Cardiac muscle cell (in vitro differentiated cells and primary cell): ENCODE results near the gene NYAP1. TPM values are rescaled to one million over a fixed set of nuclear protein-coding genes. Genes with fewer than 3 reads are reported as not detected.
"Not testable (repeated sequence)": the region's sequence is repeated elsewhere in the genome, so short reads cannot be mapped to it uniquely, and the experiment has no call there.

ENCODE experiments used
- DNase-seq, 2 donors: peaks; one replicate each; pipeline versions ENCODE4 v3.0.0 to v3.0.0-alpha.2; 2010 to 2017; ENCODE audit warnings: low read depth in 1 of 2, low spot score in 1 of 2
- H3K27ac ChIP-seq: fragments of 200-600 bp; sonication (generic); 2 replicates; pipeline ENCODE4 v1.5.1; 2016
- H3K27me3 ChIP-seq: fragments of 200-600 bp; sonication (generic); 2 replicates; pipeline ENCODE4 v1.6.0; 2016; ENCODE audit warnings: control low read depth
- H3K36me3 ChIP-seq: fragments of 200-600 bp; sonication (generic); 2 replicates; pipeline ENCODE4 v1.5.1; 2016; ENCODE audit warnings: control low read depth
- H3K4me1 ChIP-seq: fragments of 200-600 bp; sonication (generic); 2 replicates; pipeline ENCODE4 v1.8.1; 2017; ENCODE audit warnings: low read depth, mild to moderate bottlenecking, mixed run types
- H3K4me3 ChIP-seq: fragments of 200-600 bp; sonication (generic); 2 replicates; pipeline ENCODE4 v1.5.1; 2016; ENCODE audit warnings: mild to moderate bottlenecking
- H3K9me3 ChIP-seq: fragments of 200-600 bp; sonication (generic); 2 replicates; pipeline ENCODE4 v1.5.1; 2017; ENCODE audit warnings: low read depth, mild to moderate bottlenecking, control low read depth
- polyA plus RNA-seq: library from polyadenylated mRNA; unstranded; fragments of >200 nt; fragmentation: Nextera tagmentation; extraction: Ambion mirVana; gene quantifications from 2 replicates; pipeline ENCODE4 v1.2.1, GENCODE V29; 2016
- total RNA-seq: library from RNA; depleted of rRNA; stranded (reverse); fragments of >200 nt; gene quantifications from 2 replicates; pipeline ENCODE4 v1.2.3, GENCODE V29; 2016
- TF ChIP-seq, protein P1 (sequence below): IDR thresholded peaks from 2 replicates; pipeline ENCODE4 v1.5.1; 2012; ENCODE audit warnings: low read depth, mild to moderate bottlenecking, low read length

NYAP1 gene
- total and polyA plus RNA-seq, 2 experiments from 2014 or later, result 0.06 to 13.0 TPM

GRCh38 chr7:100446040-100446439, 37.7 kb upstream of the NYAP1 start:
- H3K4me3 ChIP-seq, result no peak overlapping the region
- H3K36me3 ChIP-seq, result no peaks in the 10 kb centered on the region
- no peaks in the 10 kb centered on the region for H3K9me3 ChIP-seq
- DNase-seq, result peak in 1 of 2 donors; percentile 62
- H3K27ac ChIP-seq, result no peak overlapping the region
- TF ChIP-seq, protein P1, sequence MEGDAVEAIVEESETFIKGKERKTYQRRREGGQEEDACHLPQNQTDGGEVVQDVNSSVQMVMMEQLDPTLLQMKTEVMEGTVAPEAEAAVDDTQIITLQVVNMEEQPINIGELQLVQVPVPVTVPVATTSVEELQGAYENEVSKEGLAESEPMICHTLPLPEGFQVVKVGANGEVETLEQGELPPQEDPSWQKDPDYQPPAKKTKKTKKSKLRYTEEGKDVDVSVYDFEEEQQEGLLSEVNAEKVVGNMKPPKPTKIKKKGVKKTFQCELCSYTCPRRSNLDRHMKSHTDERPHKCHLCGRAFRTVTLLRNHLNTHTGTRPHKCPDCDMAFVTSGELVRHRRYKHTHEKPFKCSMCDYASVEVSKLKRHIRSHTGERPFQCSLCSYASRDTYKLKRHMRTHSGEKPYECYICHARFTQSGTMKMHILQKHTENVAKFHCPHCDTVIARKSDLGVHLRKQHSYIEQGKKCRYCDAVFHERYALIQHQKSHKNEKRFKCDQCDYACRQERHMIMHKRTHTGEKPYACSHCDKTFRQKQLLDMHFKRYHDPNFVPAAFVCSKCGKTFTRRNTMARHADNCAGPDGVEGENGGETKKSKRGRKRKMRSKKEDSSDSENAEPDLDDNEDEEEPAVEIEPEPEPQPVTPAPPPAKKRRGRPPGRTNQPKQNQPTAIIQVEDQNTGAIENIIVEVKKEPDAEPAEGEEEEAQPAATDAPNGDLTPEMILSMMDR, result no peak
- peaks cover 2% of the 10 kb centered on the region for H3K4me1 ChIP-seq
- H3K27me3 ChIP-seq, result no peaks in the 10 kb centered on the region

- DNase-seq, H3K27me3 ChIP-seq, H3K4me1 ChIP-seq, H3K4me3 ChIP-seq, H3K9me3 ChIP-seq, H3K36me3 ChIP-seq, H3K27ac ChIP-seq: not testable (repeated sequence)
Measured at GRCh38 chr7:100447363-100447762, 36.4 kb upstream of the NYAP1 start.

DNA sequence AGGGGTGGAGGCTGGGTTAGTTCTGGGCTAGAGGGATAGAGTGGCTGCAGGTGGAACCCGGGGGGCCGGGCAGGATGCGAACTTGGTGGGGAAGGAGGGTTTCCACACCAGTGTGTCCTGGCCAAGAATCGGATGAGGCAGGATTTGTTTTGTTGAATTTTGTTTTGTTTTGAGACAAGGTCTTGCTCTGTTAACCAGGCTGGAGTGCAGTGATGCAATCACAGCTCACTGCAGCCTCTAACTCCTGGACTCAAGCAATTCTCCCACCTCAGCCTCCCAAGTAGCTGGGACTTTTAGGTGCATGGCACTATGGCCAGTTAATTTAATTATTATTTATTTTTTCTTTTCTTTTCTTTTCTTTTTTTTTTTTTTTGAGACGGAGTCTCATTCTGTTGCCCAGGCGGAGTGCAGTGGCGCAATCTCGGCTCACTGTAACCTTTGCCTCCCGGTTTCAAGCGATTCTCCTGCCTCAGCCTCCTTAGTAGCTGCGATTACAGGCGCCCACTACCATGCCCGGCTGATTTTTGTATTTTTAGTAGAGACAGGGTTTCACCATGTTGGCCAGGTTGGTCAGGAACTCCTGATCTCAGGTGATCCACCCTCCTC, 34.4 kb upstream of the NYAP1 start:
- TF ChIP-seq, protein P1, result no peak
- no peaks in the 10 kb centered on the region for H3K36me3 ChIP-seq

GRCh38 chr7:100452513-100452912, 31.2 kb upstream of the NYAP1 start:
- Histone ChIP-seq H3K36me3 (no peaks in the 10 kb centered on the region), H3K27me3 (no peaks in the 10 kb centered on the region), H3K27ac (no peak overlapping the region), H3K9me3 (no peaks in the 10 kb centered on the region), H3K4me1 (no peaks in the 10 kb centered on the region), H3K4me3 (no peak overlapping the region)
- no peak for DNase-seq
- TF ChIP-seq, protein P1, result no peak

More for the DNA sequence above, 34.4 kb upstream of the NYAP1 start:
- H3K4me1 ChIP-seq, result peaks cover 2% of the 10 kb centered on the region
- no peak for DNase-seq
- H3K4me3 ChIP-seq, result no peak overlapping the region
- H3K27ac ChIP-seq, result no peak overlapping the region
- no peaks in the 10 kb centered on the region for H3K9me3 ChIP-seq
- H3K27me3 ChIP-seq, result no peaks in the 10 kb centered on the region

GRCh38 chr7:100453854-100454253, 29.9 kb upstream of the NYAP1 start:
- not testable (repeated sequence) for H3K36me3 ChIP-seq, H3K4me3 ChIP-seq, H3K9me3 ChIP-seq, H3K27ac ChIP-seq, DNase-seq, H3K27me3 ChIP-seq, H3K4me1 ChIP-seq

DNA sequence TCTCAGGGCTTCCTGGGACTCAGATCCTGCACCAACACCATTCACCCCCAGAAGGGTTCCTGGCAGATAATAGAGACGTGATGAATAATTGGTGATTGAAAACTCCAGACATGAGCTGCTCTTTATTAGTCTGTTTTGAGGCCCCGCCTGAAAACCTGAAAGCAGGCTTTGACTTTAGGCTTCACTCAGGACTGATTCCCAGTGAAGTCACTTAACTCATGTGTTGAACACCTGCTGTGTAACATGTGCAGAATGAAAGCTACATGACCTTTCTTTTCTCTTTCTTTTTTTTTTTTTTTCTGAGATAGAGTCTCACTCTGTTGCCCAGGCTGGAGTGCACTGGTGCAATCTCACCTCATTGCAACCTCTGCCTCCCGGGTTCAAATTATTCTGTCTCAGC, 28.5 kb upstream of the NYAP1 start:
- TF ChIP-seq, protein P1, result no peak

More for the DNA sequence above, 28.5 kb upstream of the NYAP1 start:
- no peak for DNase-seq
- Histone ChIP-seq H3K27me3 (no peaks in the 10 kb centered on the region), H3K27ac (no peak overlapping the region), H3K36me3 (no peaks in the 10 kb centered on the region), H3K4me1 (no peaks in the 10 kb centered on the region), H3K9me3 (no peaks in the 10 kb centered on the region), H3K4me3 (no peak overlapping the region)
